ENCODE measurements around the gene OR2A12.

Gene OR2A12, protein sequence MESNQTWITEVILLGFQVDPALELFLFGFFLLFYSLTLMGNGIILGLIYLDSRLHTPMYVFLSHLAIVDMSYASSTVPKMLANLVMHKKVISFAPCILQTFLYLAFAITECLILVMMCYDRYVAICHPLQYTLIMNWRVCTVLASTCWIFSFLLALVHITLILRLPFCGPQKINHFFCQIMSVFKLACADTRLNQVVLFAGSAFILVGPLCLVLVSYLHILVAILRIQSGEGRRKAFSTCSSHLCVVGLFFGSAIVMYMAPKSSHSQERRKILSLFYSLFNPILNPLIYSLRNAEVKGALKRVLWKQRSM

GRCh38 chr7:144085978-144086377 lies at the start of gene OR2A12:
Gene OR2A12, plus strand, starts transcription at chr7:144086278. Its CDS starts 8,830 bp downstream, at chr7:144095108.
- TF ChIP-seq, protein P1, sequence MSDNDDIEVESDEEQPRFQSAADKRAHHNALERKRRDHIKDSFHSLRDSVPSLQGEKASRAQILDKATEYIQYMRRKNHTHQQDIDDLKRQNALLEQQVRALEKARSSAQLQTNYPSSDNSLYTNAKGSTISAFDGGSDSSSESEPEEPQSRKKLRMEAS (IDR thresholded peaks at IDR 0.05; ENCODE audit: low read depth, low read length), result no peak
- TF ChIP-seq POLR2A (IDR thresholded peaks at IDR 0.05; ENCODE audit: extremely low read depth, insufficient read length), result no peak
- no peak for TF ChIP-seq MYC (IDR thresholded peaks at IDR 0.05; ENCODE audit: low read depth, low read length)
- no peak for TF ChIP-seq CTCF (IDR thresholded peaks at IDR 0.05; ENCODE audit: low read depth, low read length)
- no peak within 1 kb of the TSS for H3K4me3 ChIP-seq (ENCODE audit: low read depth, low read length)
- no peak for DNase-seq (ENCODE audit: low read depth)

DNA sequence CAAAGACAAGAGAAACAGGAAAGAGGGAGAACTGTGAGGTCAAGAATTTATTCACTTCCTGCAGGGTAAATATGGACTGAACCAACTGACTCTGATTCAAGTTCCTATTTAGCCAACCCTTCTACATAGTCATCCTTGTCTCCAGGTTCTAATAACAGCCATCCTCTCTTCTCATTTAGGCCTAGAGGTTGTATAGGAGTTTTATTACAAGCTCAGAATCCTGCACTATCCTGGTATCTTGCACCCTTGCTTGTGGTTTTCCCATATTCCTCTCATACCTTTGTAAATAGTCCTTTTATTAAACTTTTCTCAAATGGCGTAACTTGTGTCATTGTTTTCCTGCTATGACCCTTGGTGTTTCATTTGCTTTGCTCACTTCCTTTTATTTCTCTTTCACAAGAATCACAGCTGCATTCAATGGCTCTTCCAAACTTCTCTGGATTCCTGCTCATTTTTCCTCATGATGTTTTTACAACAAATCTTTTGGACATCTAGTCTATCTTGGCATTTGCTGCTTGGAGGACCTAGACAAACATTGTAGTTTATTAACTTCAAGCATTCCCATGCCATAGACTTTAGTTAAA lies 49.7 kb upstream of the OR2A12 start:
- DNase-seq (ENCODE audit: low read depth), result no peak
- no peak overlapping the region for H3K4me3 ChIP-seq (ENCODE audit: low read depth, low read length)
- TF ChIP-seq POLR2A (IDR thresholded peaks at IDR 0.05; ENCODE audit: extremely low read depth, insufficient read length), result no peak
- TF ChIP-seq, protein P1 (IDR thresholded peaks at IDR 0.05; ENCODE audit: low read depth, low read length), result no peak
- no peak for TF ChIP-seq CTCF (IDR thresholded peaks at IDR 0.05; ENCODE audit: low read depth, low read length)
- no peak for TF ChIP-seq MYC (IDR thresholded peaks at IDR 0.05; ENCODE audit: low read depth, low read length)

DNA sequence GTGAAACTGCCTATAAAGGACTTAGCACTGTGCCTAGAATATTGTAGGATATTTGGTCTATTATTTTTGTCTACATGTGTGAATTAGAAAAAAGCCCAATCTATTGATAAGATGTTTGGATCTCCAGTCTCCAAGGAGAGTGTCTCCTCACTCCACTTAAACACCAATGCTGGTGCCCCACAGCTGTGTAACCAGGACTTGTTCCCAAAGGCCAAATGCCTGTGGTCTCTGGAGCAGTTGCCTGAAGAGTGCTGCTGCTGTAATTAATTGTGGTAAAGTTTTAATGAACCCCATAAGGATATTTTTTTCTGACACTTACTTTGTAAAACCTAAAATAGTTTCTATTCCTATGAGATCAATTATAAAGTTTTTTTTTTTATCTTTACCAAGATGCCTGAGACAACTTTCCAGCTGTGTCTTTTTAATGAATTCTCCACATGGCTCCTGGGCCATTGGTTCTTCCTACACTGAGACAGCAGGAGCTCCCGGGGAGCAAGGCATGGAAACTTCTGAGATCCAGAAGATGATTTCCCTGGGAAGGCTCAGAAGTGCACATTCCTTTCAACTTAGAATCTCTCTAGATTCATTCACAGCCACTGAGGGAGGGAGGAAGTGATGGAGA lies 48.6 kb upstream of the OR2A12 start:
- H3K4me3 ChIP-seq (ENCODE audit: low read depth, low read length), result no peak overlapping the region
- no peak for TF ChIP-seq POLR2A (IDR thresholded peaks at IDR 0.05; ENCODE audit: extremely low read depth, insufficient read length)
- TF ChIP-seq, protein P1 (IDR thresholded peaks at IDR 0.05; ENCODE audit: low read depth, low read length), result no peak
- TF ChIP-seq MYC (IDR thresholded peaks at IDR 0.05; ENCODE audit: low read depth, low read length), result no peak
- no peak for TF ChIP-seq CTCF (IDR thresholded peaks at IDR 0.05; ENCODE audit: low read depth, low read length)

GRCh38 chr7:144038887-144039286 lies 47.2 kb upstream of the OR2A12 start:
- DNase-seq (ENCODE audit: low read depth), result no peak
- TF ChIP-seq POLR2A (IDR thresholded peaks at IDR 0.05; ENCODE audit: extremely low read depth, insufficient read length) (no peak), MYC (IDR thresholded peaks at IDR 0.05; ENCODE audit: low read depth, low read length) (no peak)
- no peak overlapping the region for H3K4me3 ChIP-seq (ENCODE audit: low read depth, low read length)

More for the DNA sequence above, 48.6 kb upstream of the OR2A12 start:
- DNase-seq (ENCODE audit: low read depth), result no peak

GRCh38 chr7:144048648-144049047 lies 37.4 kb upstream of the OR2A12 start, which contains the start of gene OR2A5:
Gene OR2A5, plus strand, starts transcription at chr7:144048948. Its CDS starts 1,454 bp downstream, at chr7:144050402.
- no peak for DNase-seq (ENCODE audit: low read depth)
- H3K4me3 ChIP-seq (ENCODE audit: low read depth, low read length), result no peak within 1 kb of the TSS
- no peak for TF ChIP-seq POLR2A (IDR thresholded peaks at IDR 0.05; ENCODE audit: extremely low read depth, insufficient read length)
- no peak for TF ChIP-seq CTCF (IDR thresholded peaks at IDR 0.05; ENCODE audit: low read depth, low read length)
- TF ChIP-seq, protein P1 (IDR thresholded peaks at IDR 0.05; ENCODE audit: low read depth, low read length), result no peak
- TF ChIP-seq MYC (IDR thresholded peaks at IDR 0.05; ENCODE audit: low read depth, low read length), result no peak

DNA sequence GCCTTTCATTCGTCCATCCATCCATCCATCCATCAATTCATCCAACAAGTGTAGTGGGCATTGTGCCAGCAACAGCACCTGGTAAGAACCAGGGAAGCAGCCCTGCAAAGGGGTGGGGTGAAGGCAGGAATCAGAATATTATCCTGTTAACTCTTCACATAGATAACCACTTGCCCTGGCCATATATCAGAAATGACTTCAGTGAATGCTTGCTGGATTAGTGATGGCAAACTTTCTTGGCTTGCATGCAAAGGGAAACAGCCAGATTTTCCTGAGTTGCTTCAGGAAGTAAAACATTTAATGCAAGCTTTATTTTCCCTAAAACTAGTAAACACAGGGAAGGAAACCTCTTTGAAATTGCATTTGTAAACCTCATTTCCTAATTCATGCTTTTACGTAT lies 36.6 kb upstream of the OR2A12 start:
- H3K4me3 ChIP-seq (ENCODE audit: low read depth, low read length), result no peak overlapping the region

More for the DNA sequence above, 36.6 kb upstream of the OR2A12 start:
- TF ChIP-seq, protein P1 (IDR thresholded peaks at IDR 0.05; ENCODE audit: low read depth, low read length), result no peak
- no peak for TF ChIP-seq CTCF (IDR thresholded peaks at IDR 0.05; ENCODE audit: low read depth, low read length)
- no peak for TF ChIP-seq POLR2A (IDR thresholded peaks at IDR 0.05; ENCODE audit: extremely low read depth, insufficient read length)
- TF ChIP-seq MYC (IDR thresholded peaks at IDR 0.05; ENCODE audit: low read depth, low read length), result no peak
- DNase-seq (ENCODE audit: low read depth), result no peak

Measured in NB4 (cell line).